Stimulated activated CD4-positive, alpha-beta T cell treated with anti-CD3 and anti-CD28 coated beads, Interleukin-4, amount 100 ng/mL, for 24 hours (primary cell): ENCODE measurements around the gene PLTP.
"Not testable (repeated sequence)": the region's sequence is repeated elsewhere in the genome, so short reads cannot be mapped to it uniquely, and the experiment has no call there.

Experiments
- DNase-seq: peaks from one replicate; pipeline ENCODE4 v3.0.0-alpha.2; 2020

Gene PLTP

DNA sequence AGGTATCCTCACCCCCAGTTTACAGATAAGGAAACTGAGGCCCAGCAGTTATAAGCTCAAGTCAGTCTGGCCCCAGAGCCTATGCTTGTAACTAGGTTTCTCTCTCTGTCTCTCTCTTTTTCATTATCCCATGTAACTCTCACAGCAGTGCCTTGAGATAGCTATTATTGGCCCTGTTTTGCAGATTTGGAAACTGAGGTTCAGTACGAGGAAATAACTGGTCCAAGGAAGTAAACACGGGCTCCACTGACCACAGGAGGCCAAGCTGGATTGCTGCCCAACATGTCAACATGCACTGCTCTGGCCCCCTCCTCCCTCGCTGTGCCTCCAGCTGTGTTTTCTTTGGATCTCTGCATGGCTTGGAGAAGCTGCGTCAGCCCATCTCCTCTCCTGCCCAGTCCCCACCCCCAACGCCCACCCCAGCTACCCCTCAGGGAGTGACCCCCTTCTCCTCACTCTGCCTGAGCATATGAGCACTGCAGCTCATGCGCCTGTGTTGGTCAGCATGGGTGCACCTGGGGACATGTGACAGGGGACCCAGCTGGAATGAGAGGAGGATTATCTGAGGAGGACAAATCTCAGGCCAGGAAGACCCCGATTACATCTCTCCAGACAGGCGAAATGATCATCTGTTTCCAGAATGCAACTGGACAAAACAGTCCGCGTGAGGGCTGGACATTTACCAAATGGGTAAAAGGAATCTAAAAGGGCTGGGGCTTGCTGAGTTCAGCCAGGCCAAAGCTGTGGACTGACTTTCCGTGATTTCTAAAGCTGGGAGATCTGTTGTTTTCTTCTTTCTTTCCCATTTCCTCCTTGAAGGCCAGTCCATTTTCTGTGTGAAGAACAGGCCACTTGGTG lies 7.8 kb upstream of the PLTP start:
- DNase-seq, result no peak

DNA sequence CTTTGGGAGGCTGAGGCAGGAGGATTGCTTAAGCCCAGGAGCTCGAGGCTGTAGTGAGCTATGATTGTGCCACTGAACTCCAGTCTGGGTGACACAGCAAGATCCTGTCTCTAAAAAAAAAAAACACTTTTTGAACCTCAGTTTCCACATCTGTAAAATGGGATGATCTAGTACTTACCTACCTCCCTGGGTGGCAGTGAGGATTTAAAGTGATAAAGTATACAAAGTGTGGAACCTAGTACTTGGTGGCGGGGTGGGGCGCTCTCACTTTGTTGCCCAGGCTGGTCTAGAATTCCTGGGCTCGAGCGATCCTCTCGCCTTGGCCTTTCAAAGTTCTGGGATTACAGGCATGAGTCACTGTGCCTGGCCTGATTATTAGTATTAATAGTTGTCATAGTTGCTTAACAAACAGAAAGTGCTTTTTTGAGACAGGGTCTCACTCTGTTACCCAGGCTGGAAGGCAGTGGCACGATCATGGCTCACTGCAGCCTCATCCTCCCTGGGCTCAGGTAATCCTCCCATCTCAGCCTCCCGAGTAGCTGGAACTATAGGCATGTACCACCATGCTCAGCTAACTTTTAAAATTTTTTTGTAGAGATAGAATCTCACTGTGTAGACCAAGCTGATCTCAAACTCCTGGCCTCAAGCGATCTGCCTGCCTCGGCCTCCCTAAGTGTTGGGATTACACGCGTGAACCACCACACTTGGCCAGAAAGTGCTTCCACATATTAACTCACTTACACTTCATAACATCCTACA lies 7.0 kb upstream of the PLTP start:
- no peak for DNase-seq

DNA sequence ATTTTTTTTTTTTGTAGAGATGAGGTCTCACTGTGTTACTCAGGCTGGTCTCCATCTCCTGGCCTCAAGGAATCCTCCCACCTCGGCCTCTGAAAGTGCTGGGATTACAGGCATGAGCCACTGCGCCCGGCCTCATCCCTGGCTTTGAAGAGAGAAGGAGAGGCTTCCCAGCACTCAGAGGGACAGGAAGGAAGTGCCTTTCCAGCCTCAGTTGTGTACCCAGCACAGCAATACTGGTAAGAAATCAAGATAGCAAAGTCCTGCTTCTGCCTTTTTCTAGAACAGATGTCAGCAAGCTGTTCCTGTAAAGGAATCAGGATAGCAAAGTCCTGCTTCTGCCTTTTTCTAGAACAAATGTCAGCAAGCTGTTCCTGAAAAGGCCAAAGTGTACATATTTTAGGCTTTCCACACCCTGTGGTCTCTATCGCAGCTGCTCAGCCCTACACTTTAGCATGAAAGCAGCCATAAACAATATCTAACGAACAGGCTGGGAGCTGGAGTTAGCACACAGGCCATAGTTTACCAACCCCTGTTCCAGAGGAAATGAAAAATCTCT lies 6.3 kb upstream of the PLTP start:
- no peak for DNase-seq

DNA sequence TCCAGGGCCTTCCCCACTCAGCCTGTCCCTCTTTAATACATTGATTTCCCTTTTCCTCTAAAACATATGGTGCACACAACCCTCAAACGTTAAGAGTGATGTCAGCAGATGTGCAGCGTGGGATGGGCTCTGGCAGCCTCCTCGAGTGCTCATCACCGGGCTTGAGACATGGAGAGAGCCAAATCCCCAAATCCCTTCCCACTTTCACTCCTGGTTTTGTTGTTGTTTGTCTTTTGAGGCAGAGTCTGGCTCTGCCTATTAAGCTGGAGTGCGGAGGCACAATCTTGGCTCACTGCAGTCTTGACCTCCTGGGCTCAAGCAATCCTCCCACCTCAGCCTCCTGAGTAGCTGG lies 5.8 kb upstream of the PLTP start:
- no peak for DNase-seq

DNA sequence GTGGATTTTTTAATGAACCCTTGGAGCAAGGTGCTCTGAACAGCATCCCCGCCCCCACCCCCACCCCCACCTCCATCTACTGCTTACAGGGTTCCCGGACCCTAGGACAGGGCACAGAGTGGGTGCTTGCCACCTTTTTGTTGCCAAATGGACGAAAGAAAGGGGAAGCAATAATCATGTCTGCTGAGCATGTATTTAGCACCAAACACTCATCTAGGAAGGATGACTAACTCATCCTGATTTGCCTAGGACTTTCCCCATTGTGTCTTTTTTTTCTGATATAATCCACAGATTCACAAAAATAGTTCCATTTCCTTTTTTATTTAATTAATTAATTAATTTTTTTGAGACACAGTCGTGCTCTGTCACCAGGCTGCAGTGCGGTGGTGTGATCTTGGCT lies 1.2 kb upstream of the PLTP start:
- no peak for DNase-seq

DNA sequence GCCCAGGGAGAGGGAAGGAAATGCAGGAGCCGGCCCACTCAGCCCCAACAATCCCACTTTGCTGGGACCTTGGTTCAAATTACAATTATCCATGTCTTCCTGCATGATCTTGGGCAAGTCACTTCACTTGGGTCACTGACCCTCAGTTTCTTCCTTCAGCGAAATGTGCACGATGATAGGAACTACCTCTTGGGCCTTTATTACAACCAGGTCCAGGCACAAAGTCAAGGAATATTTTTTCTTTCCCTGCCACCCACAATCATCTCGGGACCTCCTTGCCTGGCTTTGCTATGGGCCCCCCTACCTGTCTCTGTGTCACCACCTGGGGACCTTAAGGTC lies 358 bp upstream of the PLTP start:
- no peak for DNase-seq

DNA sequence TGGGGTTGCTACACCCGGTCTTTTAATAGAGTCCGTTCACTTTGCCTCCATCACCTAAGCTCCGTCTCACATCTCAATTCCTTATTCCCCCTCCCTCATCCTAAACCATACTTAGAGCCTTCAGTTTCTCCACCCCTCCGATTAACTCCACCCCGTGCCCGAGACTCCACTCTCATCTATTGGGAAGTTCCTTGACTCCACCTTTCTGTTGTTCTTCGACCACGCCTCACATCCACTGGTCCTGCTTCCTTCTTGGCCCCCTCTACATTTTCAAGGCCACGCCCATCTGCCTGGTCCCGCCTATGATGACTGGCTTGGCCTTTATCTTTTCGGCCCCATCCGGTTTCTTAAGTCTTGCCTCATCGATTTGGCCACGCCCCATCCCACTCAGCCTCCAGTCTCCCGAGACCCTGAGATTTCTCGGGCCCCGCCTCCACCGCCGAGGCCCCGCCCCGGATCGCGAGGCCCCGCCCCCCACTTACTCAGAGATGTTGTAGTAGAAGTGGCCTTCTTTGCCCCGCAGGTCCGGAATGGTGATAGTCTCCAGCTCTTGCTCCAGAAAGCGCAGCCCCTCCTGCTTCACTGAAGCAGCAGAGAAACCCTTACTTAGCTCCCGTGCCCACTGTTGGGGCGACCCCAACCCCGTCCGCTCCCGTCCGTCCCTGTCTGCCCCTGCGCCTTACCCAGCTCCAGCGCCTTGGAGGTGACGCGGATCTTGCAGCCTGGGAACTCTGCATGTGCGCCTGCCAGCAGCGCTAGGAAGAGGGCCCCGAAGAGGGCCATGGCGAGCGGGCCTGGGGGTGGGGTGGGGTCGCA lies 1.1 kb downstream of the PLTP start:
- DNase-seq, result peak; percentile 93

DNA sequence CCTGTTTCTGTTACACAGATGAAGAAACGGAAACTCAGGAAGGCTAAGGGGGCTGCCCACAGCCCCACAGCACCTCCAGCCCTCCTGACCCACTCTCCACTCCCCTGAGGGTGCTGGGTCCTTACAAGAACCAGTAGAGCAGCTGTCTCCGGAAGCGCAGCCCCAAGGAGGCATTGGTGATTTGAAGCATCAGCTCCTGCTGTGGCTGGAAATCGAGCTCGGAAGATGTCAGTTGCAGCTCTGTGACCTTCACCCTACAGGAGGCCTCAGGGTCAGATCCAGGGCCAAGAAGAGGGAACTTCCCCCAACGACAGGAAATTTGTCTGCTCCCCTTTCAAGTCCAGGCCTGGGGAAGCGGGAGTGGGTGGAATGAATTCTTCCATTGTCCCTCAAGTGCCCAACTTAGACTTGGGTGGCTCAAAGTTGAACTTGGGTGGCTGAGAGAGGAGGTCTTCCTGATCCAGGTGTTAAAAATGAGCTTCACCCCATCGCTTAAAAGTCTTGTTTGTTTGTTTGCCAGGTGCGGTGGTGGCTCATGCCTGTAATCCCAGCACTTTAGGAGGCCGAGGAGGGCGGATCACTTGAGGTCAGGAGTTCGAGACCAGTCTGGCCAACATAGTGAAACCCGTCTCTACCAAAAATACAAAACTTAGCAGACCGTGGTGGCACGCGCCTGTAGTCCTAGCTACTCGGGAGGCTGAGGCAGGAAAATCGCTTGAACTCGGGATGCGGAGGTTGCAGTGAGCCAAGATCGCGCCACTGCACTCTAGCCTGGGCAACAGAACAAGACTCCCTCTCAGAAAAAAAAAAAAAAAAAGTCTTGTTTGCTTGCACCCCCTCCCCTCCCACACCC lies 1.9 kb downstream of the PLTP start:
- DNase-seq, result no peak

DNA sequence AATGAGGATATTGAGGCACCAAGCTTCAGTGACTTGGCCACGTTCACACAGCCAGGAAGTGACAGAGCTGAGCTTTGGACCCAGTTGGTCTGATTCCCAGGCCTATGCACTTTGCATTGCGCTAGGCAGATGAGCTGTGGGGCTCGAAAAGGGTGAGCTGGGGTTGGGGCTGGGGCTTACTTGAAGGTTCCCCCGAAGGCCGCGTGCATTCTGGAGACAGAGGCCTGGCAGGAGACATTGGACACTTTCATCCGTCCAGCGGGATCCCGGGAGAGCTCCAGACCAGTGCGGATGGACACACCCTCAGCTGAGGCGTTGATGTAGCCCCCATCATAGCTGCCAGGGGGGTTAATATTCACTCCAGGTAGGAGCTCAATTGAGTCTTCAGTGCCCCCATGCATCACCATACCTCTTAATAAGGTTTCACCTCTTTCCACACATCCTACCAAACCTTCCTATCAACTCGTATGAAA lies 2.6 kb downstream of the PLTP start:
- DNase-seq, result no peak

DNA sequence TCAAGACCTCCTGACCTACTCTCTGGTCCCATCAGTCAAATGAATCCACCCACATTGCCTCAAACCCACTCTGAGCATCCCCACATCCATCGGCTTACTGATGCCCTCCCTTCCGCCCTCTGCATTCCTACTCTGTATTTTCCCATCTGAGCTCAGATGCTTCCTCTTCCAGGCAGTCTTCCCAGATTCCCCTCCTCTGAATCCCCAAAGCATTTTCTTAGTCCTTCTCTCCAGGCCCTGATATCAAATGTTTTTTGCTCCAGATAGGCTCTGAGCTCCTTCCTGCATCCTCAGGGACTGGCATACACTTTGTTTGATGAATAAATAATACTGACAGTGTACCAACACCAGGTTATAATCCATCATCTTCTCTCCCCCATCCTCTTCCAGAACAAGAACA lies 3.9 kb downstream of the PLTP start:
- no peak for DNase-seq

DNA sequence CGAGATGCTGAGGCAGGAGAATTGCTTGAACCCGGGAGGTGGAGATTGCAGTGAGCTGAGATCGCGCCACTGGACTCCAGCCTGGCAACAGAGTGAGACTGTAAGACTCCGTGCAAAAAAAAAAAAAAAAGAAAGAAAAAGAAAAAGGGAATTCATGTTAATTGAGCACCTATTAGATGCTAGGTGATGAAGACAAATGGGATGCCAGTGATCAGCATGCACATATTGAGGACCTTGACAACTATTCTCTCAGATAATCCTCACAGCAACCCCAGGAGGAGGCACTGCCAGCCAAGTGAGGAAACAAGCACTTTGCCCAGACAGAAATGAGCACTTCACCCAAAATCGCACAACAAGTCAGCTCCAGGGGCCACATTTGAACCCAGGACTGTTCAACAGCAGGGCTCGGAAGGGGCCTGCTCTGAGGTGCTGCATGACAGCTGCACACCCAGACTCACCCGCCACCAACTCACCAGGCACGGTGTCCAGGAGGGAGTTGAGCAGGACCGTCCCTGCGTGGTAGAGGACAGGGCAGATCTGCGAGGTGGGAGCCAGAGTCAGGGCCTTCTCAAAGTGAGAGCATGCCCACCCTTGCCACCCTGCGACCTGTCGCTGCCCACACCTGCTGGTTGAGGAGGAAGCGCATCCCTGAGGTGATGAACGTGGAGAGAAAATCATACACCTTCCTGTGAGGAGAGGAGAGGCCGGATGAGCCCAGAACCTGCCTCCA lies 4.6 kb downstream of the PLTP start:
- no peak for DNase-seq

DNA sequence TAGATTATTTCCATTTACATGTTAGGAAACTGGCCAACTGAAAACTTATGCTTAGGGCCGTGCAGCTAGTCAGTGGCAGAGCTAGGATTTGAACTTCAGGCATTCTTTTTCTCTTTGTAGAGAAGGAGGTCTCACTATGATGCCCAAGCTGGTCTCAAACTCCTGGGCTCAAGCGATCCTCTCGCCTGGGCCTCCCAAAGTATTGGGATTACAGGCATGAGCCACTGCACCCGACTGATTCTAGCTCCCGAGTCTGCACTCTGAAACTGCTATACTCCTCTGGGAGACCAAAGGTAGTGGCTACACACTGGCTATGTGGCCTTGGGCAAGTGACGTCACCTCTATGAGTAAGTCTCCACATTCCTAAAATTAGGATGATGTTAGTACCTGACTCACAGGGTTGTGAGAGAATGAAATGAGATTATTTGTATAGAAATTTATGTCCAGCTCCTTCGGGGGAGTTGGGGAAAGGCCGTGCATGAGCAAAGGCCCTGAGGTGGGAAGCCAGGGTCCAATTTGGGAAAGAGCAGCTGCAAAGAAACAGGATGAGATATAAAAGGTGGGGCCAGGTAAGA lies 6.4 kb downstream of the PLTP start:
- DNase-seq, result no peak

DNA sequence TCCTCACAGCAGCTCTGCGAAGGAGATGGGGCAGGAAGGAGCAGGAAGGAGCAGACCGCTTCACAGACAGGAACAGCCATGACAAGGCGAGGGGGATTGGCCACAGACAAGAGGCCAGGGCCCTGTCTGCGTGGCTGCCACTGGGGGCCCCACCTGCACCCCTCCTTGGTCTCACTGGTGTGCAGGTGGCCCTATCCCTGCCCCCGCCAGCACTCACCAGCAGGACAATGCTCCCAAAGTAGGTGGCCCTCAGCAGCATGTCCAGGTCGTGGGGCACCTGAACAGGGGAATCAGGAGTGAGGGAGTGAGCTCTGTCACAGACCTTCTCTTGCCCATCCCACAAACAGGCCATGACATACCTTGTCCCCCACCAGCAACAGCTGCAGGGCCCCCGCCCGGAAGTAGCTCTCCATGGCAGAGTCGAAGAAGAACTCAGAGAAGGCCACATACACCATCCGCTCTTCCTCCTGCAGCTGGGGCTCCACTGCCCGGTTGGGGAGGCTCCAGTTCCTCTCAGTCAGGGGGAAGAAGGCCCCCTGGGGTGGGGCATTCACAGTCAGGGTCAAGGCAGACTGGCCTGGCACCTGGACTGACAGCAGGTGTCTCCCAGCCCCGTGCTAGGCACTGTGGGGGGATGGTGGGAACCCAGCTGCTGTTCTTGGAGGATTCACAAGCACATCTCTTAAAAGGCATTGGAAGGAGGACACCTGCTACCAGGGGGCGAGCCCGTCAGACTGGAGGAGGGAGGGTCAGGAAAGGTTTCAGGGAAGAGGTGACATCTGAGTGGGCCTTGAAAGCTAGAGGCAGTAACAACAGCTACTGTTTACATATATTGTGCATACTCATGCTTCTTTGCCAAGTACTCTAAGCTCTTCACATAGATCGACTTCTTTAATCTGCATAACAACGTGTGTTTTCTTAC lies 7.1 kb downstream of the PLTP start:
- DNase-seq, result no peak

DNA sequence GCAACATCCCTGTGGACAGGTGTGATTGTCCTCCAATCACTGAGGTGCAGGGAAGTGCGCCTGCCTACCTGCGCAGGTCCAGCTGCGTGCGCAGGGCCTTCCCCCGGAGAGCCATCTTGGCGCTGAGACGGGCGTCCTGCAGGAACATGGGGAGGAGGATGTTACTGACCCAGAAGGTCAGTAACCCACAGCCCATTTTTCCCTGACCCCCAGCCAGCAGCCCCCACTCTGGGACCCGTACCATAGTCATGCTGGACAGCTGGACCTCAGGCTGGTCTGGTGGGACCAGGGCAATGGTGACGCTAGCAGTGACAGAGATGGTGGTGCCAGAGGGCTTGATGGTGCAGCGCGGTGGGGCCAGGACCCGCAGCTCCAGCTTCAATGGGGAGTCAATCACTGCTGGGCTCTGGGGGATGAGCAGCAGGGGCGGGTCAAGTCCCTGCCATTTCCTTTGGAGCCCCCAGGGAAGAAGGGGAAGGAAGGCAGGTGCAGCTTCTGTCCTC lies 9.7 kb downstream of the PLTP start:
- DNase-seq, result no peak

DNA sequence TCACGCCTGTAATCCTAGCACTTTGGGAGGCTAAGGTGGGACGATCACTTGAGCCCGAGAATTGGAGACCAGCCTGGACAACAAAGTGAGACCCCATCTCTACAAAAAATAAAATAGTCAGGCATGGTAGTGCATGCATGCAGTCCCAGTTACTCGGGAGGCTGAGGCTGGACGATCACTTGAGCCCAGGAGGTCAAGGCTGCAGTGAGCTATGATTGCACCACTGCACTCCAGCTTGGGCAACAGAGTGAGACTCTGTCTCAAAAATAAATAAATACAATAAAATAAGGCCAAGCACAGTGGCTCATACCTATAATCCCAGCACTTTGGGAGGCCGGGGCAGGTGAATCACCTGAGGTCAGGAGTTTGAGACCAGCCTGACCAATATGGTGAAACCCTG lies 10.6 kb downstream of the PLTP start:
- not testable (repeated sequence) for DNase-seq

DNA sequence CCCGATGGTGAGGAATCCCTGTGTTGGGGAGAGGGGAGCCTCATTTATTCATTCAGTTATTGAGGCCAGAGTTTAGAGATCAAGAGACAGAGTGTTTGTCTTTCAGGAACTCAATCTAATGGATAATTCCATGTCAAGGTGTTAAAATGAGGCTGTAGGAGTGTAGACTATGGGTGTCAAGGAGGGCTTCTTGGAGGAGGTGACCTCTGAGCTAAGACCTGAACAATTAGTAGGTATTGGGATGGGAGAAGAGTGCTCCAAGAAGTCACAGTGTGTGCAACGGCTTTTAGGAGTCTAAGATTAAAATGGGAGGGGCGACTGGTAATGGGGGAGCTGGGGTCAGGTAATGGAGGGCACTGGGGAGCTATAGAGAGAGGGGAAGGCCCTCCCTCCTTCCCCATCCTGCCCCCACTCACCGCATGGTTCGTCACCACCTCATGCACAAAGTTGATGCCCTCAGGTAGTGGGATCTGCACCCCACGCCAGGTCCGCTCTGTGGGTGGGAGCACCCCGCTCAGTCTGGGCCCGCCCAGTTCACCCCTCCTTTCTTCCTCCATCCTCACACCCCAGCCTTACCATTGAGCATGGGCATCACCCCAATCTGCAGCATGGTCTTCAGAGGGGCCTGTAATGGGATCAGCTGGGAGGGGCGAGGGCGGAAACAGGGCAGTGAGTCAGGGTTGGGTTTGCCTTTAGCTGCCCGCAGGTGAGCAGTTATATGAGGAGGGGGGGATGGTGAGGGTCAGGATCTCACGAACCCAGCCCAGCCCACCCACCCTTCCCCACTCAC lies 12.7 kb downstream of the PLTP start:
- no peak for DNase-seq

DNA sequence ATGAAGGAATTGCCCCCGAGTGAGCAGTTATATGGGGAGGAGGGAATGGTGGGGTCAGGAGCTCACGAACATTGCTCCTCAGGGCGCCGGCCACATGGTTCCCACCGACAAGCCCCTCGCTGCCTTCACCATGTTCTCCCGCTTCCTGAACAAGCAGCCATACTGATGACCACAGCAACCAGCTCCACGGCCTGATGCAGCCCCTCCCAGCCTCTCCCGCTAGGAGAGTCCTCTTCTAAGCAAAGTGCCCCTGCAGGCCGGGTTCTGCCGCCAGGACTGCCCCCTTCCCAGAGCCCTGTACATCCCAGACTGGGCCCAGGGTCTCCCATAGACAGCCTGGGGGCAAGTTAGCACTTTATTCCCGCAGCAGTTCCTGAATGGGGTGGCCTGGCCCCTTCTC lies 13.7 kb downstream of the PLTP start:
- DNase-seq, result no peak

DNA sequence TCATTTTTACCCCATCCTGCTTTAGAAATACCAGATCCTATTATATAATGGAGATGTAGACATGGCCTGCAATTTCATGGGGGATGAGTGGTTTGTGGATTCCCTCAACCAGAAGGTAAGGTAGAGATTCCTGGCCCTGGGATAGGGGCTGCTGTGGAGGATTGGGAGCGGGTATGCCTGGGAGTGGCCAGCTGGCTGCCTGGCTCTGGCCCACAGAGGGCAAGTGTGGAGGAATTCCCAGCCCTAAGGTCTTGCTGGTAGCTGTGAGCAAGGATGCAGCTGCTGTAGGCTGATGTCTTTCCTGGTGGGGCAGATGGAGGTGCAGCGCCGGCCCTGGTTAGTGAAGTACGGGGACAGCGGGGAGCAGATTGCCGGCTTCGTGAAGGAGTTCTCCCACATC lies 14.3 kb downstream of the PLTP start:
- DNase-seq, result no peak

DNA sequence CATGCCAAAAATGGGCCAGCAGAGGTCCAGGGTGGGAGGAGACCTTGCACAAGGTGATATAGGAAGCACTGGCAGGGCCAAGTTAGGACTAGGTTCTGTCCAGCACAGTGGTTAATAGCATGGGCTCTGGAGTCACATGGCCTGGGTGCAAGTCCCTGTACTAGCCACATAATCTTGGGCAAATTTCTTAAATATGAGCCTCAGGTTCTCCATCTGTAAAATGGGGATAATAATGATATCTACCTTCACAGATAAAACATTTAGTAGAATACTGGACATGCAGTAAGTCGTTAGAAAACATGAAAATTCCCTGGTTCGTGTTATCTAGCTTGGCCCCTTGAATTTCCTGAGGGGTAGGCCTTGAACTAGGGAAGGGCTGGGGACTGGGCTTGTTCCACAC lies 14.7 kb downstream of the PLTP start:
- no peak for DNase-seq
